Type B pancreatic cell (in vitro differentiated cells): ENCODE measurements around the gene PASK. TPM values are rescaled to one million over a fixed set of nuclear protein-coding genes. Genes with fewer than 3 reads are reported as not detected.

Experiments used
- DNase-seq: peaks from one replicate; pipeline ENCODE4 v3.0.0; 2021; ENCODE audit warnings: mixed read lengths; ENCODE audit not compliant: unreplicated experiment; ENCODE audit errors: extremely low spot score
- H3K27ac Mint-ChIP-seq: 2 replicates; pipeline ENCODE4 v1.8.0; 2021; ENCODE audit warnings: mild to moderate bottlenecking, mixed read lengths
- H3K27me3 Mint-ChIP-seq: 2 replicates; pipeline ENCODE4 v1.8.0; 2021; ENCODE audit warnings: mixed read lengths
- H3K36me3 Mint-ChIP-seq: 2 replicates; pipeline ENCODE4 v1.8.0; 2021; ENCODE audit warnings: mixed read lengths
- H3K4me1 Mint-ChIP-seq: one replicate; pipeline ENCODE4 v1.8.0; 2021; ENCODE audit warnings: mixed read lengths; ENCODE audit not compliant: unreplicated experiment
- H3K4me3 Mint-ChIP-seq: 2 replicates; pipeline ENCODE4 v1.8.0; 2021; ENCODE audit warnings: mild to moderate bottlenecking, mixed read lengths
- H3K9me3 Mint-ChIP-seq: 2 replicates; pipeline ENCODE4 v1.8.0; 2021; ENCODE audit warnings: mixed read lengths
- CTCF ChIP-seq: fragments of 200-600 bp; sonication (generic); conservative IDR thresholded peaks from 2 replicates; pipeline ENCODE4 v1.5.0; 2021; ENCODE audit warnings: antibody characterized with exemption, mild to moderate bottlenecking
- total RNA-seq: library from RNA; stranded (reverse); gene quantifications from 2 replicates; pipeline ENCODE4 v1.2.1, GENCODE V29; 2021; ENCODE audit warnings: low replicate concordance

The PASK gene
- total RNA-seq, 1 donor from 2014 or later = 50.9 TPM

GRCh38 chr2:241184901-241185300 is 35.6 kb upstream of the PASK start:
- H3K36me3 Mint-ChIP-seq = no peaks in the 10 kb centered on the region
- H3K27ac Mint-ChIP-seq = no peak overlapping the region
- H3K27me3 Mint-ChIP-seq = no peaks in the 10 kb centered on the region
- no peak for DNase-seq
- no peak for TF ChIP-seq CTCF
- no peak overlapping the region for H3K4me3 Mint-ChIP-seq
- H3K9me3 Mint-ChIP-seq = no peaks in the 10 kb centered on the region
- H3K4me1 Mint-ChIP-seq = no peaks in the 10 kb centered on the region

GRCh38 chr2:241183221-241183620 is 33.9 kb upstream of the PASK start:
- Mint-ChIP-seq H3K36me3 (peaks cover 7% of the 10 kb centered on the region), H3K9me3 (no peaks in the 10 kb centered on the region)

GRCh38 chr2:241182531-241183133 is 33.4 kb upstream of the PASK start:
- TF ChIP-seq CTCF = no peak
- DNase-seq = no peak
- no peaks in the 10 kb centered on the region for H3K27me3 Mint-ChIP-seq
- no peaks in the 10 kb centered on the region for H3K9me3 Mint-ChIP-seq
- peaks cover 7% of the 10 kb centered on the region for H3K36me3 Mint-ChIP-seq
- H3K4me3 Mint-ChIP-seq = no peak overlapping the region
- no peak overlapping the region for H3K27ac Mint-ChIP-seq
- H3K4me1 Mint-ChIP-seq = no peaks in the 10 kb centered on the region

More at GRCh38 chr2:241183221-241183620, 33.9 kb upstream of the PASK start:
- Mint-ChIP-seq H3K27me3 (no peaks in the 10 kb centered on the region), H3K4me1 (no peaks in the 10 kb centered on the region), H3K27ac (no peak overlapping the region), H3K4me3 (no peak overlapping the region)
- no peak for TF ChIP-seq CTCF
- DNase-seq = no peak

- Mint-ChIP-seq H3K4me3 (no peak overlapping the region), H3K27ac (no peak overlapping the region), H3K9me3 (no peaks in the 10 kb centered on the region), H3K36me3 (peaks cover 7% of the 10 kb centered on the region), H3K4me1 (no peaks in the 10 kb centered on the region), H3K27me3 (no peaks in the 10 kb centered on the region)
- DNase-seq = no peak
- TF ChIP-seq CTCF = no peak
These were observed 32.9 kb upstream of the PASK start for GRCh38 chr2:241182126-241182525.

- no peaks in the 10 kb centered on the region for H3K9me3 Mint-ChIP-seq
- no peak overlapping the region for H3K4me3 Mint-ChIP-seq
- H3K27ac Mint-ChIP-seq = no peak overlapping the region
- TF ChIP-seq CTCF = no peak
- DNase-seq = no peak
- peaks cover 7% of the 10 kb centered on the region for H3K36me3 Mint-ChIP-seq
- no peaks in the 10 kb centered on the region for H3K27me3 Mint-ChIP-seq
- H3K4me1 Mint-ChIP-seq = no peaks in the 10 kb centered on the region
These were observed 31.2 kb upstream of the PASK start for GRCh38 chr2:241180495-241180894.

GRCh38 chr2:241179899-241180298 is 30.6 kb upstream of the PASK start:
- no peak for DNase-seq
- Mint-ChIP-seq H3K9me3 (no peaks in the 10 kb centered on the region), H3K4me3 (no peak overlapping the region), H3K4me1 (no peaks in the 10 kb centered on the region), H3K27me3 (no peaks in the 10 kb centered on the region), H3K36me3 (peaks cover 11% of the 10 kb centered on the region), H3K27ac (no peak overlapping the region)
- TF ChIP-seq CTCF = no peak
